Vagina (tissue), 2 donors: ENCODE measurements around the gene SEC23IP. TPM values are rescaled to one million over a fixed set of nuclear protein-coding genes. Genes with fewer than 3 reads are reported as not detected.
"Not testable (repeated sequence)": the region's sequence is repeated elsewhere in the genome, so short reads cannot be mapped to it uniquely, and the experiment has no call there.

Experiments
- DNase-seq, 2 donors: peaks; one replicate each; pipeline ENCODE4 v3.0.0-alpha.2; 2017; ENCODE audit errors: extremely low spot score in 2 of 2
- H3K27ac ChIP-seq: fragments of 200-600 bp; sonication (generic); one replicate; pipeline ENCODE4 v1.5.1; 2019
- H3K27me3 ChIP-seq: fragments of 200-600 bp; sonication (generic); one replicate; pipeline ENCODE4 v1.5.1; 2019
- H3K36me3 ChIP-seq, 2 donors: fragments of 200-600 bp; sonication (generic); one replicate each; pipeline ENCODE4 v1.5.1; 2017 to 2019
- H3K4me1 ChIP-seq: fragments of 200-600 bp; sonication (generic); one replicate; pipeline ENCODE4 v1.5.1; 2019
- H3K4me3 ChIP-seq, 2 donors: fragments of 200-600 bp; sonication (generic); 1 replicate in 1 of 2; 2 replicates in 1 of 2; pipeline ENCODE4 v1.5.1; 2016 to 2019
- H3K9me3 ChIP-seq: fragments of 200-600 bp; sonication (generic); one replicate; pipeline ENCODE4 v1.5.1; 2019
- POLR2A ChIP-seq, 2 donors: fragments of 450-650 bp; IDR thresholded peaks; one replicate each; pipeline ENCODE4 v1.6.1; 2017; ENCODE audit warnings: antibody characterized with exemption in 2 of 2, mild to moderate bottlenecking in 2 of 2, moderate library complexity in 2 of 2
- POLR2AphosphoS5 ChIP-seq, 2 donors: sonication (generic); formaldehyde crosslinking; IDR thresholded peaks; one replicate each; pipeline ENCODE4 v1.9.0; 2017; ENCODE audit warnings: antibody characterized with exemption in 2 of 2, mild to moderate bottlenecking in 2 of 2, low read depth in 1 of 2; ENCODE audit not compliant: insufficient read depth in 1 of 2
- intact Hi-C: fragments of 100-400 bp; cut with DNase I; formaldehyde crosslinking; loops from one replicate; pipeline ENCODE4 v1.15.1; 2023
- total RNA-seq: library from RNA; depleted of rRNA; stranded (reverse); fragments of >200 nt; gene quantifications from one replicate; pipeline ENCODE4 v1.2.3, GENCODE V29; 2016
- TF ChIP-seq, protein P1 (sequence below), 3 experiments: fragments of 450-650 bp in 2 of 3; fragments of 200-600 bp in 1 of 3; sonication (generic) in 1 of 3; IDR thresholded peaks; one replicate each; pipeline ENCODE4 v1.5.1; 2017 to 2019; ENCODE audit warnings: antibody characterized with exemption in 3 of 3, mild to moderate bottlenecking in 2 of 3, moderate library complexity in 2 of 3

SEC23IP gene
- total RNA-seq, 1 donor from 2014 or later = 15.5 TPM

DNA sequence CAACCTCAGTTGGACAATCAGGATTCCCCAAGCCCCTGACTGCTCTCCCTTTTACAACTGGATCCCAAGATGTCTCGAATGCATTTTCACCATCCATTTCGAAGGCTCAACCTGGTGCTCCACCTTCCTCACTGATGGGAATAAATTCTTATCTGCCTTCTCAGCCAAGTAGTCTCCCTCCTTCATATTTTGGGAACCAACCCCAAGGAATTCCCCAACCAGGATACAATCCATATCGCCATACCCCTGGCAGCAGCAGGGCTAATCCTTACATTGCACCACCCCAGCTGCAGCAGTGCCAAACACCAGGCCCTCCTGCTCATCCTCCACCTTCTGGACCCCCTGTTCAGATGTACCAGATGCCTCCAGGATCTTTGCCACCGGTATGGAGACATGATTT, 6.0 kb downstream of the SEC23IP start:
- intact Hi-C loops = no loop called here
- peak in 1 of 2 donors; percentile 67 for DNase-seq
- peaks cover 40% of the 10 kb centered on the region for H3K4me1 ChIP-seq
- no peak for TF ChIP-seq POLR2AphosphoS5 (IDR thresholded peaks at IDR 0.05; ENCODE audit: insufficient read depth in 1 of 2, low read depth in 1 of 2)
- H3K27me3 ChIP-seq = no peaks in the 10 kb centered on the region
- H3K4me3 ChIP-seq = no peak overlapping the region
- H3K27ac ChIP-seq = no peak overlapping the region
- H3K9me3 ChIP-seq = no peaks in the 10 kb centered on the region
- H3K36me3 ChIP-seq = peaks cover 0 to 21% of the 10 kb centered on the region in 2 donors

- intact Hi-C loops = no loop called here
- H3K4me3 ChIP-seq = no peak overlapping the region
- H3K27me3 ChIP-seq = no peaks in the 10 kb centered on the region
- H3K4me1 ChIP-seq = peaks cover 4% of the 10 kb centered on the region
- DNase-seq = no peak
- H3K27ac ChIP-seq = no peak overlapping the region
- peaks cover 0 to 55% of the 10 kb centered on the region in 2 donors for H3K36me3 ChIP-seq
- H3K9me3 ChIP-seq = no peaks in the 10 kb centered on the region
- TF ChIP-seq POLR2AphosphoS5 (IDR thresholded peaks at IDR 0.05; ENCODE audit: insufficient read depth in 1 of 2, low read depth in 1 of 2) (no peak), POLR2A (IDR thresholded peaks at IDR 0.05) (no peak)
- TF ChIP-seq, protein P1, sequence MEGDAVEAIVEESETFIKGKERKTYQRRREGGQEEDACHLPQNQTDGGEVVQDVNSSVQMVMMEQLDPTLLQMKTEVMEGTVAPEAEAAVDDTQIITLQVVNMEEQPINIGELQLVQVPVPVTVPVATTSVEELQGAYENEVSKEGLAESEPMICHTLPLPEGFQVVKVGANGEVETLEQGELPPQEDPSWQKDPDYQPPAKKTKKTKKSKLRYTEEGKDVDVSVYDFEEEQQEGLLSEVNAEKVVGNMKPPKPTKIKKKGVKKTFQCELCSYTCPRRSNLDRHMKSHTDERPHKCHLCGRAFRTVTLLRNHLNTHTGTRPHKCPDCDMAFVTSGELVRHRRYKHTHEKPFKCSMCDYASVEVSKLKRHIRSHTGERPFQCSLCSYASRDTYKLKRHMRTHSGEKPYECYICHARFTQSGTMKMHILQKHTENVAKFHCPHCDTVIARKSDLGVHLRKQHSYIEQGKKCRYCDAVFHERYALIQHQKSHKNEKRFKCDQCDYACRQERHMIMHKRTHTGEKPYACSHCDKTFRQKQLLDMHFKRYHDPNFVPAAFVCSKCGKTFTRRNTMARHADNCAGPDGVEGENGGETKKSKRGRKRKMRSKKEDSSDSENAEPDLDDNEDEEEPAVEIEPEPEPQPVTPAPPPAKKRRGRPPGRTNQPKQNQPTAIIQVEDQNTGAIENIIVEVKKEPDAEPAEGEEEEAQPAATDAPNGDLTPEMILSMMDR (IDR thresholded peaks at IDR 0.05) = no peak
Measured at GRCh38 chr10:119903946-119904666, 11.6 kb downstream of the SEC23IP start.

- H3K27me3 ChIP-seq, intact Hi-C loops, H3K9me3 ChIP-seq, DNase-seq, H3K4me1 ChIP-seq, H3K4me3 ChIP-seq, H3K27ac ChIP-seq: not testable (repeated sequence)
- H3K36me3 ChIP-seq = peaks cover 0 to 68% of the 10 kb centered on the region in 2 donors
Measured at GRCh38 chr10:119907695-119908094, 15.2 kb downstream of the SEC23IP start.

GRCh38 chr10:119908166-119908565, 15.6 kb downstream of the SEC23IP start:
- H3K27me3 ChIP-seq = no peaks in the 10 kb centered on the region
- peaks cover 0 to 68% of the 10 kb centered on the region in 2 donors for H3K36me3 ChIP-seq
- H3K4me1 ChIP-seq = no peaks in the 10 kb centered on the region
- intact Hi-C loops = no loop called here
- DNase-seq = no peak
- no peak overlapping the region for H3K4me3 ChIP-seq
- H3K9me3 ChIP-seq = no peaks in the 10 kb centered on the region
- no peak overlapping the region for H3K27ac ChIP-seq
- TF ChIP-seq, protein P1 (IDR thresholded peaks at IDR 0.05) = no peak
- TF ChIP-seq POLR2AphosphoS5 (IDR thresholded peaks at IDR 0.05; ENCODE audit: insufficient read depth in 1 of 2, low read depth in 1 of 2) = no peak

- no peak for DNase-seq
- no peak overlapping the region for H3K27ac ChIP-seq
- H3K27me3 ChIP-seq = no peaks in the 10 kb centered on the region
- H3K9me3 ChIP-seq = no peaks in the 10 kb centered on the region
- TF ChIP-seq, protein P1 (IDR thresholded peaks at IDR 0.05) = no peak
- TF ChIP-seq POLR2A (IDR thresholded peaks at IDR 0.05) = no peak
- TF ChIP-seq POLR2AphosphoS5 (IDR thresholded peaks at IDR 0.05; ENCODE audit: insufficient read depth in 1 of 2, low read depth in 1 of 2) = no peak
- H3K4me3 ChIP-seq = no peak overlapping the region
- intact Hi-C loops = no loop called here
- peaks cover 0 to 44% of the 10 kb centered on the region in 2 donors for H3K36me3 ChIP-seq
- no peaks in the 10 kb centered on the region for H3K4me1 ChIP-seq
Measured at GRCh38 chr10:119910689-119911088, 18.2 kb downstream of the SEC23IP start.

- intact Hi-C loops = no loop called here
- no peaks in the 10 kb centered on the region for H3K4me1 ChIP-seq
- no peak overlapping the region for H3K4me3 ChIP-seq
- TF ChIP-seq POLR2A (IDR thresholded peaks at IDR 0.05) = no peak
- TF ChIP-seq POLR2AphosphoS5 (IDR thresholded peaks at IDR 0.05; ENCODE audit: insufficient read depth in 1 of 2, low read depth in 1 of 2) = no peak
- TF ChIP-seq, protein P1 (IDR thresholded peaks at IDR 0.05) = no peak
- H3K27ac ChIP-seq = no peak overlapping the region
- no peaks in the 10 kb centered on the region for H3K27me3 ChIP-seq
- no peak for DNase-seq
- H3K9me3 ChIP-seq = no peaks in the 10 kb centered on the region
- H3K36me3 ChIP-seq = peaks cover 0 to 58% of the 10 kb centered on the region in 2 donors
Measured at GRCh38 chr10:119917777-119918176, 25.2 kb downstream of the SEC23IP start.
